NCI-H1930 (cell line): Measurements from ENCODE around the gene CPNE9.

Experiments
- DNase-seq, 2 experiments: peaks; one replicate each; lab custom pipeline; 2025; lab: John Stamatoyannopoulos, UW

CPNE9 gene, protein sequence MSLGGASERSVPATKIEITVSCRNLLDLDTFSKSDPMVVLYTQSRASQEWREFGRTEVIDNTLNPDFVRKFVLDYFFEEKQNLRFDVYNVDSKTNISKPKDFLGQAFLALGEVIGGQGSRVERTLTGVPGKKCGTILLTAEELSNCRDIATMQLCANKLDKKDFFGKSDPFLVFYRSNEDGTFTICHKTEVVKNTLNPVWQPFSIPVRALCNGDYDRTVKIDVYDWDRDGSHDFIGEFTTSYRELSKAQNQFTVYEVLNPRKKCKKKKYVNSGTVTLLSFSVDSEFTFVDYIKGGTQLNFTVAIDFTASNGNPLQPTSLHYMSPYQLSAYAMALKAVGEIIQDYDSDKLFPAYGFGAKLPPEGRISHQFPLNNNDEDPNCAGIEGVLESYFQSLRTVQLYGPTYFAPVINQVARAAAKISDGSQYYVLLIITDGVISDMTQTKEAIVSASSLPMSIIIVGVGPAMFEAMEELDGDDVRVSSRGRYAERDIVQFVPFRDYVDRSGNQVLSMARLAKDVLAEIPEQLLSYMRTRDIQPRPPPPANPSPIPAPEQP

DNA sequence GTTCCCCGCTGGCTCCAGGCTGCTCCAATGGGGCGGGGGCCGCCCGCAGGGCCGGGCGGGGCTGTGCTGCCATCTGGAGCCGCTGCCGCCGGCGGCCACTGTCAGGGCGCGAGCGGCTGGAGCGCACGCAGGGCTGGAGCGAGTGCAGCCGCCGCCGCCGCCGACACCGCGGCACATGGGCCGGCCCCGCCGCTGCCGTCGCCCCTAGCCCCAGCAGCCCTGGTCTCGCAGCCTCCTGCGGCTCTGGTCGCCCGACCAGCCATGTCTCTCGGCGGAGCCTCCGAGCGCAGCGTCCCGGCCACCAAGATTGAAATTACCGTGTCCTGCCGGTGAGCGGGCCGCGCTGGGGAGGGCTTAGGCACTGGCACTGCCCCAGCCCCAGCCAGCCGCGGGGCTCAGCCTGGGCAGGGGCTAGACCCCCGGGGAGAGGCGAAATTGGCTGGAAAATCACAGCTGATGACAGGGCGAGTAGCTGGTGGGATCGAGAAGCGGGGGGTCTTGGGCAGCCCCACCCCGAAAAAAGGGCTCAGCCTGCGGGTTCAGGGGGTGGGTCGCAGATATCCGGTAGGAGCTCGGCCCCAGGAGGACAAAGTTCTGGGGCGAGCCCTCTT is at the start of gene CPNE9:
TSS of gene CPNE9 (plus strand) at position 98 of the 611 bp plus-strand sequence. CDS start at position 262, 164 bp downstream.
- no peak for DNase-seq

DNA sequence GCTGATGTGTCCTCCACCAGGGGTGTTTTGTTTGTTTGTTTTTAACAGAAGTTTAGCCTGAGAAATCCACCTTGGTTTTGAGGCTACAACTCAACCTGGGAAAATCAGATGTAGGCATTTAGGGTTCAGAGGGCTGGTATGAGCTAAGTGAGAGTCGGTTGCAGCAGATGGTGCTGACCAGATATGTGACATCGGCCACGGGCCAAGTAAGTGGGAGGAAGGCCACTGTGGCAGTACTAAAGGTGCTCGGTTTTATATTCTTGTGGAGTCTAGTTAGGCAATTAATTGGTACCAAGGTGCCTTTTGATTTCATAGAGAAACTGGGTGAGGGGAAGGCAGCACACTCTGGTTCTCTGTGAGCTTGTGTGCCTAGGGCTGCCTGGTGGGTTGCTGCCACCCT is 43.8 kb upstream of the CPNE9 start:
- no peak for DNase-seq

DNA sequence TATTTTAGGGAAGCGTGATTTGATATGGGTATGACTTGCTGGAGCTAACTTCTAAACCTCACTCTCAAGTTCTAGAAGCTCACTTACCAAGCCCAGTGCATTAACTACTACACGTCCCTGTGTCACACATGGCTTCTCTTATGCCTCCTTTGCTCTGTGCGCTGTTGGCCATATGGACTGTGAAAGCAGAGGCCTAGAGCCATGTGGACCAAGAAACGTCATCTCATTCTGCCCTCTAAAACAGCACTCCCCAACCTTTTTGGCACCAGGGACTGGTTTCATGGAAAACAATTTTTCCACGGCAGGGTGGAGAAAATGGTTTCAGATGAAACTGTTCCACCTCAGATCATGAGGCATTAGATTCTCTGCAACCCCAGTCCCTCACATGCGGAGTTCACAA is 42.7 kb upstream of the CPNE9 start:
- no peak for DNase-seq

DNA sequence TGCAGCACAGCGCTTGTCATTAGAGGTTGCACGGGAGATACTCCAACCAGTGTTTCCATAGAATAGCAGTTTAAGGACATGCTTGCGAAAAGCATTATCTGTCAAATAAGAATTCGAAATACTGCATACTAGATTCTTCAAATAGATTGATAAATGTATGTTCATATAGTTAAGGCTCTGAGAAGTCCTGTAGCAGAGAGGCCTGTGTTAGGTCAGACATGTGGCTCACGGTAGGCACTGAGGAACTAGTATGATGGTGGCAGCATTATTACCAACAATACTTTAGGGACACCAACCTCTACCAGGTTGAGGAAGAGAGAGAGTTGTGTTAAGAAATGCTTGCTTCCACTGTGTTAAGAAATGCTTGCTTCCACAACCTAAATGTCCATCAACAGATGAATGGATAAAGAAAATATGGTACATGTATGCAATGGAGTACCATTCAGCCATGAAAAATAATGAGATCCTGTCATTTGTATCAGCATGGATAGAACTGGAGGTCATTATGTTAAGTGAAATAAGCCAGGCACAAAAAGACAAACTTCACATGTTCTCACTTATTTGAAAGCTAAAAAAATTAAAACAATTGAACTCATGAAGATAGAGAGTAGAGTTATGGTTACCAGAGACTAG is 39.4 kb upstream of the CPNE9 start:
- DNase-seq = no peak

DNA sequence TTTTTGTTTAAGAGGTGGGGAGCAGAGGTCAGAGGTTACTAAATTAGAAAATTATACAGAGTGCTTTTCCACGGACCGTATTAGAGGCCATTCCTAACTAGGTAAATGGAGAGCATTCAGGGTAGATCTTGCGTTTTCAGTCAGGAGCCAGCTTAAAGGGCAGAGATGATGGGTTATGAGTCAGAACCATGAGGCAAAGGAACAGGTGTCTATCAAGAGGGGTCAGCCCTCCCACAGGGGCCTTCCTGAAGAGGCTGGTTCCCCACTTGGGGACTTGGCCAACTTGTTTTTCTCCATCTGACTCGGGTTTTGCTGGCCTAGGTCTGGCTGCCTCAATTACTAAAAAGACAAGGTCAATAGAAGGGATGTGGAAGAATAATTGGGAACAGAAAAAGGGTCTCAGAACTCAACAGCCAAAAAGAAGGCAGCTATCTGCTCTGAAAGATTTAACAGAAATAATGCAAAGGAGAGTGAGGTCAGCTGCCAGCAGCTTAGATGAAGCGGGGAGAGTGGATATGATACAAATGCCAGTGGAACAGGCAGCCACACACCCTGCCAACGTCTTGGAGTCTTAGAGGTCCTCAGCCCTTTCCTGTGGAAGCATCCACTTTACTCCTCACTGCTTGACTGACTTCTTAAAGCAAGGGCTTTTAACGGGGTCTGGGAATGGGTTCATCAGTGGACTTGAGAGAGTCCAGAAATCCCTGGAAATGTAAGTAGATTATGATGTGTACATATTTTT is 36.8 kb upstream of the CPNE9 start:
- DNase-seq = no peak

DNA sequence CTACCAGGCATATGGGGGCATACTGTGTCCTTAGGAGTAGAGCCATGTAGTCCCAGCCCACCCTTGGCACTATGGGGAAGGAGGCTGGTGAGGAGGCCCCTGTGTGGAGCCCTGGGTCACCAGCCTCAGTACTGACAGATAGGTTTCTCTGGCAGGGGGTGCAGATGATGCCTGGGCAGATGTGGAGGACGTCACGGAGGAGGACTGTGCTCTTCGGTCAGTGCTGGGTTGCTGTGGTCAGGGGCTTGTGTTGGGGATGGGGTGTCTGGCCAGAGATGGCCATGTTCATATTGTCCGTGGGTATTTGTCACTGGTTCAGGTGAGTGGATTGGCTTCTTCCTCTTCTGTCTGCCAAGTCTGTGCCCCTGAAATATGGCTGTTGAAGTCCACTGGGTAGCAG is 34.4 kb upstream of the CPNE9 start:
- DNase-seq = no peak

DNA sequence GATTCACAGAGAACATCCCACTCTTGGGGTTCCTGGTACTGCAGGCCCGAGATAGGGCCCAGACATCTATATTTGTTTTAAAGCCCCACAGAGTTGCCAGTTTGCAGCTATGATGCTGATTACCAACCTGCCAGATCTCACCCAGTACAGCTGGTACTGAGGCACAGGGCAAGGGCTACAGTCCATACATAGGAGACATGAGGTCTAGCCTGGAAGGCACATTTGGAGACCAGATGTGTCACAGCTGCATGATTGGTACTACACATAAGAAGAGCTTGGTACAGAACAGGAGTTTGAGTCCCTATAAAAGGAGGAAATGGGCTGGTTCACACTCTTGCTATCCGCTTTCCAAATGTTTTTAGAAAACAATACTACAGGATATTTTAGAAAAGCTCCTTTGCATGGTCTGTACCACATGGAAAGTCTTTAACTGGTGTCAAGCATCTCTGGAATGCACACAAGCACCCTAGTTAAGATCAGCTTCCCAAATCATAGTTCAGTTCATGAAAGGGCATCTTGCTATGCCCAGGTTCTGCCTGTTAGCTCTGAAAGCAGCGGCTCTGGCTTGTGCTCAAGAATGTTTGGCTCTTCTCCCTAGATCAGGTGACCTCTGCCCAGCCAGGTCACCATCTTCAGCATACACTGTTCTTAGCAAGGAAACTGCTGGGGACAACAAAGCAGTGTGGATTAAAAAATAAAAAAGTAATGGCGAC is 33.8 kb upstream of the CPNE9 start:
- DNase-seq = no peak

DNA sequence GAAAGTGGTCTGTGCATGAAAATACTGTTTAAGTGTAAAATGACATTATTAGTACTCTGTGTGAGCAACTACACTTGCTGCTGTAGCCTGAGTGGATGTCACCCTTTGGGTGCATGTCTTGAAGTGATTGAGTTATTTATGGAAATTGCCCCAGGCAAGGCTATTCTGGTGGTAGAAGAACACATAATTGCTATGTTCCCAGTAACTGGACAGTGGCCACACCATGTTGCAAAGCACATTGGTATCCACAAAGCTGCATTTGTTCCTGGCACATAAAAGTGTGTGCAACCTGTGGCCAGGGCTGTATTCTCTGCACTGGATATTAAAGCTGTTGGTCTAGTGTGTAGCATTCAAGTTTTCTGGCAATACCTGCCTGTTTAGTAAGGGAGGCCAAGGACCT is 30.6 kb upstream of the CPNE9 start:
- DNase-seq = no peak

DNA sequence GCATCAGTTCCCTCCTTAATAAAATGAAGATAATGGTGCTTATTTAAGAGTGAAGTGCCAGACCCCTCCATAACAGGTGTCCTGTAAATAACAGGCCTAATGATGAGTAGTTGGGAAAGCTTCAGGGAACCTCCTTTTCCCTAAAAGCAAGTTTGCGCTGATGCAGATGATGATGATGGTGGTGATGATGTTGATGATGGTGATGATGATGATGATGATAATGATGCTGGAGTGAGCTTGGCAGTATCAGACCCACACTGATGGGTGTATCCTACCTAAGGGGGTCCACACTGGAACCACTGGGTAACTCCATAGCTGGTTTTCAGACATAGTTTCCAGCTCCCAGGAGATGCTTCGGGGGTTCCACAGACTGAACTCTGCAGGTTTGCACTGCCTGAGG is 29.9 kb upstream of the CPNE9 start:
- DNase-seq = no peak

DNA sequence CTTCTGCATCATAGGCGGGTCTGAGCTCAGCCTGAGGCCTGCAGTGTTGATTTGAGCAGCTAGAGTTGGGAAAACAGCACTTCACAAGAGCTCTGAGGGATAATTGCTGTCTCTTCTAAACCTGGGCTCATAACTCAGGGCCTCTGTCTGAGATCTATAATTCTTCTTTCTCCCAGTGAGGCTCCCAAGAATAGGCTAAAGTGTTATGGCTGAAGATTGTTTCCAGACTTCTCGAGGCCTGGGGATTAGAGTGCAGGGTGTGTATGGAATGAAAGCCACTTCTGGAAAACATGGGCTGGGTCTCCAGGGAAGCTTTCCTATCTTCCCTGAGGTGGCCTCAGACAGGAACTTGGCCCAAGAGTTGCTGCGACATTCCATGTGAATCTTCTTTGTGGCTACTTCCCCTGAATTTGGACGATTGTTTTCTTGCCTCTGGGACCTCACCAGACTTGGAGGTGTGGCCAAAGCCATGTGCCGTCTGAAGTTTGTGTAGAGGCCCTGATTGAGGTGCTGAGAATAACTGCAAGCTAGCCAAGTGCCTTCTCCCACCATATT is 27.8 kb upstream of the CPNE9 start:
- no peak for DNase-seq

DNA sequence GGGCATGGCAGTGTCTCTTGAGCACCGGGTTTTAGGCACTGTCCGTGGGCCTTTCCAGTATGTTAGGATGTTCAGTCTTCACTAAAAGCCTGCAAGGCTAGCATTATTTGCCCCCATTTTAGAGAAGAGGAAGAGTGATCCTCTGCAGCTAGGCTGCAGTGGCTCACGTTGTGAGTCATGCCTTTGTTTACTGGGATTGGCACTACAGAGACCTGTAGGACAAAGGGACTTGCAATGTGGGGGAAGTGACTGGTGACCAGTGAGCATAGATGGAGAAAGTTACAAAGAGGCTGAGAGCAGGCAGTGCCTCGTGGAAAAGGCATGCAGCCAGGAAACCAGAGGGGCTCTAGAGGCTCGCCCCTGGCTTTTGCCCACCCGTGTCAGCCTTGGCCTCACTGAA is 26.8 kb upstream of the CPNE9 start:
- DNase-seq = no peak

DNA sequence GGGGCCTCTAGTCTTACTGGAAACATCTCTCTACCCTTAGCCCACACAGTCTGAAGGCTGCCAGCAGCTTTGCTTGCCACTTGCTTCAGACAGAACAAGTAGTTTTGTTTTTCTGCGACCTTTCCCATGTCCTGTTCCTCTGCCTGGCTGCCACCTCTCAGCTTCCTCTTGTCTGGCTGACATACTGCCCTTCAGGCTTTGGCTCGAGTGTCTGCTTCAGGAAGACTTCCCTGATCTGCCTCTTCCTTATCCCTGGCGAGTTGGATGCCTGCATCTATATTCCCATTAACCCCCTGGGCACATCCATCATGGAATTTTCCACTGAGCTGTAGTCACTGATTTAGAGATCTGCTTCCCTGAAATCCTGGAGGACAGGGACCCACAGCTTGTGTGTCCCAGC is 25.1 kb upstream of the CPNE9 start:
- no peak for DNase-seq

DNA sequence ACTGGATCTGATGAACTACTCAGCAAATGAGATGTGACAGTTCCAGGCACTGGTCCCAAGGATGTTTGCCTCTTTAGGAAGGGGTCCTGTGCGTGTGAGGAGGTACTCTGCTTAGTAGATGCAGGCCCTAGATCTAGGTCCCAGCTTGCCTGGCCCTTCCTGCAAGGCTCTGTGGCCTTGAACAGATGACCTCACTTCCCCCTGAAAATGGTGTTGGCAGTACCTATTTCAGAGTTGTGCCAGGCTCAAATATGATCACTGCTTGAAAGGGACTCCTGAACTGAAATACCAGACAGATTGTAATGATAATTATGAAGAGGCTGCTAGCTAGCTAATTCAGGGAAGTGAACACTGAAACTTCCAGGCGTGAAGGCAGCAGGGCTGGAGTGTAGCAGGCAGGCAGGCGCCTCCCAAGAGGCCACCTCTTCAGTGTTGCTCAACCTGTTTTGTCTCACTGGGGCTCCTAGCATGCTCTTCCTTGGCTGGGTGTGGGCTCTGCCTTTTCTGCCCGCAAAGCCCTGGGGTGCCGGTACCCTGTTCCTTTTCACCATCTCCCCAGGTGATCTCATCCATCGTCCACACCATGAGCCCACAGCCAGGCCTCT is 24.1 kb upstream of the CPNE9 start:
- DNase-seq = no peak

DNA sequence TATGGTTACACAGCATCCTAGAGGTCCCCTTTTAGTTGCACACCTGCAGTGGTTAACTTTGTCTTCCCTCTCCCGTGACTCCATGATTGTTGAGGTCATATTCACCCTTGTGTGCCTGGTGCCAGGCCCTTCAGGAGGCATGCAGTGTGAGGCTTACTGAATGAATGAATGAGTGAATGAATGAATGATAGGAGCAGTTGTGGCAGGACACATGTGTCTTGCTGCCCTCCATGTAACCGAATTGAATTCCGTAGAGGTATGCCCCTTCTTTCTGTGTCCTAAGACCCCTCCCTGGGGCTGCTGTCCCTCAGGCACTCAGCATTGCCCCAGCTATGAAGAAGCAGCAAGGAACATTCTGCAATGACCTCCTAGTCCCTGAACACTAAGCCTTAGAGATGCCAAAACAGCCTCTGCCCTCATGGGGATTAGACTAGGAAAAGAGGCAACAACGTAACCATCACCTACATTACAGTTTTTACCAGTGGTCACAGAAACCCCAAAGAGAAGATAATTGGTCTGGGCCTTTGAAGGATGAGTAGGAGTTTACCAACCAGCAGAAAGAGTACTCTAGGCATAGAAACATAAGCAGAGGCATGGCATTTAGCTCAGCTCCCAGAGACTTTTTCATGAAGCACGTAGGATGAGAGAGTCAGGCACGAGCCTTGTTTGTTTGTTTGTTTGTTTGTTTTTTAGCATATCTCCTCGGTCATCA is 22.5 kb upstream of the CPNE9 start:
- DNase-seq = no peak

DNA sequence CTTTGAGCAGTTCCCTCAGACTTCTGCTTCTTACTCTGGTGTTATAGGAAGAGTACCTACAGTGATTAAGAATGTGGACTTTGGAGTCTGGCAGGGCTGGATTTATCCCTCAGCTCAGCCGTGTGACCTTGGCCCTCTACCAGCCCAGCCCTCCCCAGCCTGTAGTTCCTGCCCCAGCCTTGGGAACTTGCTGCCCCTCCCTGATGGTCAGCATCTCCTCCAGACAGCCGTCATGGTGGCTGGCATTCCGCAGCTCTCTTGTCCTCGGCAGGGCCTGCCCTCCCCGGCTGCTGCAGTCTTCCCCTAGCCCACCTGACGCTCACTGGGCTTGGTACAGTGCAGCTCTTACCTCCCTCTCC is 21.9 kb upstream of the CPNE9 start:
- no peak for DNase-seq

DNA sequence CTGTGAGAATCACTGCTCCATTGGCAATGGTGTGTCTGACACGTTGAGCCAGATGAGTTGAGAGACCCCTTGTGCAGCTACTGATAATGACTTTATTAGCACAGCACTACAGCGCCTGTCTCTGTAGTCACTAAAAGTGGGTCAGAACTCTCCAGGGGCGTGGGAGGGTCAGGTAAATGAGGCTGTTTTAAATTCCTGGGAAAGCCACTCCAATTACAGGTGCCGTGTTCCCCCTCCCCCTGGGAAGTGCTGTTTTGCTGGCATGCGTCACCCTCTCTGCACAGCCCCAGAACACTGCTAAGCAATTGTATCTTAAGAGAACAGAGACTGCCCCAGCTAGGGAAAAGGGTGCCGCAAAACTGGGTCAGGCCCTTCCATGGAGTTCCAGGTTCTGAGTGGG is 21.5 kb upstream of the CPNE9 start:
- no peak for DNase-seq

DNA sequence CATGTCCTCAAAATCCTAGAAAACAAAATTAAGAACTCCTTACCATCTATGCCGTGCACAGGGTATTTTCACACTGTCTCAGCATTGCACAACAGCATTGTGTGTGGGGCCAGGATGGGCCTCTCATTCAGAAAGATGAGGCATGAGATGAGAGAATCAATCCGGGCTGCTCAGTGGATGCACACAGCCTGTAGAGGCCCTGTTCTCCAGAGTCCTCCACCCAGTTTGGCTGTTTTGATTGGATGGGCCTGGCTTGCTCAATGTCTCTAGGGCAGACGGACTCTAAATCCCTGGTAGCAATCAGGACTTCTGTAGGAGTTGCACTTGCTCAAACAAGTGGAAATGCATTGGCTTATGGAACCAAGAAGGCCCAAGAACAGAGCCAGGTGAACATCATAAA is 20.2 kb upstream of the CPNE9 start:
- no peak for DNase-seq

DNA sequence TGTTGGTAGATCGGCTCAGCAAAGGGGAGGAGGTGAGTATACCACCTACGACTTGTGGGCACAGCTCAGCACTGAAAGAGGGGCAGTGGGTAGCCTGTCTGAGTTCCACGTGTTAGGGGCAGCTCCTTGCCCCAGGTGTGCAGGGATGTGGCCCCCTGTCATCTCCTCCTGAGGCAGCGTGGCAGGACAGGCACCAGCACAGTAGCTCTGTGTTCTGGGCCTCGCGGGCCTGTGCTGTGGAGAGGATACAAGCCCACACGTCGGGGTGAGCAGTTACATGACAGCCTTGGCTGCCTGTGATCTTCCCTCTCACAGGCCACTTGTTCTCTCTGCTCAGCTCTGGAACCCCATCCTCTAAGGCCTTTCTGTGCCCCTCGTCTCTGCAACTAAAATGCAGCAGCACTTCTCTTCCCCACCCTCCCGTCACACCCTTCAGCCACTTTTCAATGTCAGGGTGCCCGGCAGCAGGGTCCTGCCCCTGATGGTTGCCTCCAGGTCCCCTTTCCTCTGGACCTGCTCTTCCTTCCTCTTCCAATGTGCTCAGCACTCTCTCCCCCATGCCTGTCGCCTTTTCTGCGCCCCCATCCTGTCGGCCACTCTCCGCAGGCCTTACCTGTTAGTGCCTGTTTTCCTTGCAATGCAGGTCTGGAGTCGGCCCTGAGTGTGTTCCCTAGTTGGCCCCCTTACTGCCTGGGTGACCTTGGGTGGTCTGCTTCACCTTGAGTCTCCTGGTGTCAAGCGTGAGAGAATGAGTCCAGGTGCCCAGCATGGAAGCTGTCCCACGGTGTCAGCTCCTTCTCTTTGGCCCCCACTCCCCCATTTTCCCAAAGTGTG is 18.2 kb upstream of the CPNE9 start:
- DNase-seq = no peak

DNA sequence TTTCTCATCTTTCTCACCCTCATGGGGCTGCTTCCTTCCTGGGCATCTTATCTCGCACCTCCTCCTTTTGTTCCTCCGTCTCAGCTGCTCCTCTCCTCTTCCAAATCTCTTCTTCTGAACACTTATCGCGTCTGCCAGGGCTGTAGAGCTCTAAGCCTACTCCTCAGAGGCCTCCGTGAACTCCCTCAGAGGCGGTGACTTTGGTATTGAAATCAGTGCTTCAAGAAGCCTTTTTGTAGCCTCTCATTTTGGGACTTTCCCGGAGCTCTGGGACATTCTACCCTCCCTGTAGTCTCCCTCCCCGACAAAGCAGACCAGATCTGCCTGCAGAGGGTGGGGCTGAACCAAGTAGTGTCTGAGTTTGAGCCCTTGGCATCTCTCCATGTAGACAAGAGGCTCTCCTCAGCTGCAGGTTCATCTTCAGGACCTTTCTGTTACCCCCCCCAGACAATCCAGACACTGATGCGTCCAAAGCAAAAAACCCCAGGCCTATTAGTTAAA is 17.5 kb upstream of the CPNE9 start:
- DNase-seq = no peak
